Kidney (tissue), 14 donors: Measurements from ENCODE around the gene DENND2A. TPM values are rescaled to one million over a fixed set of nuclear protein-coding genes. Genes with fewer than 3 reads are reported as not detected.
A peak's percentile ranks its signal among the peaks of the same experiment; 100 is the strongest.

Experiments used
- DNase-seq, 5 donors: peaks; one replicate each; pipeline ENCODE4 v3.0.0-alpha.2; 2013 to 2020
- FAIRE-seq: peaks from 2 replicates; lab custom pipeline; 2012; peaks lifted over from hg19 to GRCh38; lab: Jason Lieb, UNC
- H3K27ac ChIP-seq, 2 donors: one replicate each; pipeline ENCODE4 v1.7.0; 2013; ENCODE audit warnings: low read depth in 2 of 2, low read length in 2 of 2, inconsistent platforms in 1 of 2
- H3K27me3 ChIP-seq: one replicate; pipeline ENCODE4 v1.7.1; 2013; ENCODE audit warnings: low read length, inconsistent platforms; ENCODE audit not compliant: control insufficient read depth, insufficient read depth
- H3K36me3 ChIP-seq, 3 donors: one replicate each; pipeline versions ENCODE4 v1.7.0 to v1.7.1; 2013; ENCODE audit warnings: low read length in 3 of 3, control low read depth in 1 of 3, inconsistent platforms in 1 of 3; ENCODE audit not compliant: insufficient read depth in 3 of 3, control insufficient read depth in 2 of 3
- H3K4me1 ChIP-seq, 3 donors: one replicate each; pipeline versions ENCODE4 v1.7.0 to v1.7.1; 2013; ENCODE audit warnings: low read length in 3 of 3, inconsistent platforms in 1 of 3, low read depth in 1 of 3; ENCODE audit not compliant: control insufficient read depth in 2 of 3, insufficient read depth in 2 of 3
- H3K4me3 ChIP-seq, 3 donors: one replicate each; pipeline versions ENCODE4 v1.7.0 to v1.8.1; 2013; ENCODE audit warnings: low read length in 3 of 3, control low read depth in 1 of 3, inconsistent platforms in 1 of 3
- H3K9ac ChIP-seq, 3 donors: one replicate each; pipeline versions ENCODE4 v1.7.0 to v1.7.1; 2013; ENCODE audit warnings: low read length in 3 of 3, control low read depth in 1 of 3, inconsistent platforms in 1 of 3
- H3K9me3 ChIP-seq, 3 donors: one replicate each; pipeline versions ENCODE4 v1.7.0 to v1.7.1; 2013; ENCODE audit warnings: low read length in 3 of 3, control low read depth in 1 of 3, inconsistent platforms in 1 of 3; ENCODE audit not compliant: control insufficient read depth in 2 of 3, insufficient read depth in 1 of 3
- CTCF ChIP-seq: IDR thresholded peaks from 3 replicates; pipeline ENCODE4 v1.5.1; 2012; ENCODE audit warnings: mild to moderate bottlenecking, moderate library complexity, borderline replicate concordance; ENCODE audit not compliant: insufficient read depth; ENCODE audit errors: extremely low read depth
- intact Hi-C: fragments of 100-400 bp; cut with DNase I; formaldehyde crosslinking; loops from one replicate; pipeline ENCODE4 v1.11.1; 2022
- polyA plus RNA-seq: library from polyadenylated mRNA; stranded (reverse); fragments of 350-450 nt; fragmentation: Illumina TruSeq; extraction: RNeasy Lipid Tissue Mini Kit (QIAGEN cat#74804); gene quantifications from one replicate; pipeline ENCODE4 v1.2.3, GENCODE V29; 2014; ENCODE audit warnings: low read depth, low replicate concordance; ENCODE audit not compliant: insufficient read depth
- total RNA-seq: library from RNA; stranded (reverse); fragmentation: NEBNext Ultra II Directional; extraction: Animal tissue kit (Norgen Biotek cat#: 25700); gene quantifications from one replicate; pipeline ENCODE4 v1.2.1, GENCODE V29; 2021
- donor health status: control.
- donor health status: control.
- donor health status: control.
- donor health status: control.
- donor health status: control.
- donor health status: DM: yes; HTN: yes; CAD: no.
- donor health status: Normal renal cell carcinoma (clear cell type).

The DENND2A gene
- total and polyA plus RNA-seq, 2 donors from 2014 or later = 6.5 to 18.0 TPM

- Histone ChIP-seq H3K9ac (peak overlapping the region in 1 of 3 donors; percentile 48), H3K36me3 (no peaks in the 10 kb centered on the region), H3K27me3 (no peaks in the 10 kb centered on the region), H3K4me1 (peaks cover 0 to 14% (median 12%) of the 10 kb centered on the region in 3 donors), H3K4me3 (no peak overlapping the region), H3K9me3 (no peaks in the 10 kb centered on the region), H3K27ac (peak overlapping the region in 1 of 2 donors; percentile 65)
- no peak for DNase-seq
- no peak for FAIRE-seq
- no peak for TF ChIP-seq CTCF
- intact Hi-C loops = no loop called here
These were observed 47.0 kb downstream of the DENND2A start for GRCh38 chr7:140593672-140593982.

- H3K9ac ChIP-seq = peak overlapping the region in 1 of 3 donors; percentile 48
- H3K4me1 ChIP-seq = peaks cover 0 to 14% (median 12%) of the 10 kb centered on the region in 3 donors
- no peak for TF ChIP-seq CTCF
- H3K27ac ChIP-seq = peak overlapping the region in 1 of 2 donors; percentile 65
- no peaks in the 10 kb centered on the region for H3K9me3 ChIP-seq
- peak in 2 of 5 donors; percentile 54 to 71 for DNase-seq
- no peaks in the 10 kb centered on the region for H3K27me3 ChIP-seq
- FAIRE-seq = peak; percentile 69
- no peaks in the 10 kb centered on the region for H3K36me3 ChIP-seq
- H3K4me3 ChIP-seq = no peak overlapping the region
- intact Hi-C loops = no loop called here
These were observed 47.5 kb downstream of the DENND2A start for GRCh38 chr7:140592964-140593671.

GRCh38 chr7:140591180-140591902 lies 49.3 kb downstream of the DENND2A start:
- no peak for DNase-seq
- H3K9ac ChIP-seq = no peak overlapping the region
- intact Hi-C loops = no loop called here
- no peaks in the 10 kb centered on the region for H3K9me3 ChIP-seq
- no peak overlapping the region for H3K4me3 ChIP-seq
- H3K27me3 ChIP-seq = no peaks in the 10 kb centered on the region
- no peak for TF ChIP-seq CTCF
- H3K36me3 ChIP-seq = peaks cover 0 to 2% (median 0%) of the 10 kb centered on the region in 3 donors
- FAIRE-seq = no peak
- H3K27ac ChIP-seq = no peak overlapping the region
- H3K4me1 ChIP-seq = peaks cover 0 to 14% (median 11%) of the 10 kb centered on the region in 3 donors
